AG09309 (cell line): ENCODE data around the gene RAPGEF4.

ENCODE experiments used
- DNase-seq: peaks from one replicate; pipeline ENCODE4 v3.0.0-alpha.2; 2010; ENCODE audit warnings: low read depth
- H3K4me3 ChIP-seq: 2 replicates; pipeline ENCODE4 v1.5.1; 2011; ENCODE audit warnings: mild to moderate bottlenecking, low read depth, low read length, moderate library complexity; ENCODE audit not compliant: control insufficient read depth
- TF ChIP-seq, protein P1 (sequence below): IDR thresholded peaks from 2 replicates; pipeline ENCODE4 v1.5.1; 2011; ENCODE audit warnings: mild to moderate bottlenecking, low read depth, low read length, inconsistent platforms; ENCODE audit not compliant: insufficient read depth, control insufficient read depth; ENCODE audit errors: missing control alignments

RAPGEF4 gene

GRCh38 chr2:172826522-172826921 is 90.9 kb downstream of the RAPGEF4 start:
- TF ChIP-seq, protein P1, sequence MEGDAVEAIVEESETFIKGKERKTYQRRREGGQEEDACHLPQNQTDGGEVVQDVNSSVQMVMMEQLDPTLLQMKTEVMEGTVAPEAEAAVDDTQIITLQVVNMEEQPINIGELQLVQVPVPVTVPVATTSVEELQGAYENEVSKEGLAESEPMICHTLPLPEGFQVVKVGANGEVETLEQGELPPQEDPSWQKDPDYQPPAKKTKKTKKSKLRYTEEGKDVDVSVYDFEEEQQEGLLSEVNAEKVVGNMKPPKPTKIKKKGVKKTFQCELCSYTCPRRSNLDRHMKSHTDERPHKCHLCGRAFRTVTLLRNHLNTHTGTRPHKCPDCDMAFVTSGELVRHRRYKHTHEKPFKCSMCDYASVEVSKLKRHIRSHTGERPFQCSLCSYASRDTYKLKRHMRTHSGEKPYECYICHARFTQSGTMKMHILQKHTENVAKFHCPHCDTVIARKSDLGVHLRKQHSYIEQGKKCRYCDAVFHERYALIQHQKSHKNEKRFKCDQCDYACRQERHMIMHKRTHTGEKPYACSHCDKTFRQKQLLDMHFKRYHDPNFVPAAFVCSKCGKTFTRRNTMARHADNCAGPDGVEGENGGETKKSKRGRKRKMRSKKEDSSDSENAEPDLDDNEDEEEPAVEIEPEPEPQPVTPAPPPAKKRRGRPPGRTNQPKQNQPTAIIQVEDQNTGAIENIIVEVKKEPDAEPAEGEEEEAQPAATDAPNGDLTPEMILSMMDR: no peak
- no peak overlapping the region for H3K4me3 ChIP-seq
- DNase-seq: no peak

- TF ChIP-seq, protein P1: no peak
- H3K4me3 ChIP-seq: no peak overlapping the region
- DNase-seq: no peak
Measured at GRCh38 chr2:172829229-172829628, 93.6 kb downstream of the RAPGEF4 start.

DNA sequence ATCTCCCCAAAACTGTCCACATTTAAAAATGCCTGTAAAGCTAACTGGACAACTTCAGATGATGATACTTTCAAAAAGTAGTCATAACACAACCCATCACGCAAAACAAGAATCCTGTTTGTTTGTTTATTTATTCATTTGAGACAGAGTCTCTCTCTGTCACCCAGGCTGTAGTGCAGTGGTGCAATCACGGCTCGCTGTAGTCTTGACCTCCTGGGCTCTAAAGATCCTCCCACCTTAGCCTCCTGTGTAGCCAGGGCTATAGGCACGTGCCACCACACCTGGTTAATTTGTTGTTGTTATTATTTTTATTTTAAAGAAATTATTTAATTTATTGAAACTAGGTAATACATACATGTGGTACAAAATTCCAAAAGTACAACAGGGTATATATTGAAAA is 94.8 kb downstream of the RAPGEF4 start:
- TF ChIP-seq, protein P1: no peak
- no peak for DNase-seq
- no peak overlapping the region for H3K4me3 ChIP-seq

- TF ChIP-seq, protein P1: no peak
- no peak for DNase-seq
- H3K4me3 ChIP-seq: no peak overlapping the region
Measured at GRCh38 chr2:172833898-172834297, 98.3 kb downstream of the RAPGEF4 start.

DNA sequence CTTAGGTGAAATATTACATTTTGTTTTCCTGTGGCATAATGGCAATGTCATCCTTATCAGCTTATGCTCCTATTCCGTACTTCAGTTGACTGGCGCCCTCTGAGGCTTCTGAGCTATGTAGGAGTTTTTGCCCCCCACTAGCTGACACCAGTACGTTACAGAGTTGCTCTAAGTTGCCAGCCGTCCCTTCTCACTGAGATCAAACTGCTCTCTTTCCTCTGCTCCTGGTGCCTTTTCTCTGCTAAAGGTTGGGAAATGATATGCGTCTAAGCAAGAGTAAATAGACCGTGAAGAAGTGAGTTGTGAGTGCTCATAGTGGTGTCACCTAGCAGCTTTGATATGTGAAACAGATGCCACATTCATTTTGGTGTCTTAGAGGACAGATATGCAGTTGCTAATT is 99.2 kb downstream of the RAPGEF4 start:
- H3K4me3 ChIP-seq: no peak overlapping the region
- TF ChIP-seq, protein P1: no peak
- no peak for DNase-seq

DNA sequence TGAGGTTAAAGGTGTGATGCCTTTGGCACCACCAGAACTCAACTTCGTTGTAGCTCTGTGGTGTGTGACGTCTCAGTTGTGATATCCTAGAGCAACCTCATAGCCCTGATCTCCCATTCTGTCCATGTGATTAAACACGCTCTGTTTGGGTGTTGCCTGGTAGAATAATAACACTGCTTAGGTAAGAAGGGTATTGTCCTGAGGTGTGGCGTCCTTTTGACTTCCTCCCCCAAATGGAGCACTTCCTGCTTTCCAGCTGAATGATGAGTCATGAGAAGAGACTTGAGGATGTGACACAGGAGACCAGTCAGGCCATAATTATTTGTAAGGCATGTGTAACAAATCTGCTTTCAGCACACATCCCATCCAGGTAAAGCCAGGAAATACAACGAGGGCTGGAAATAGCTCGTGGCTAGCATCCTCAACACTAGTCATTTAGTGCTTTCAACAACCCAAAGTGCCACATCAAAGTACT is 100.7 kb downstream of the RAPGEF4 start:
- H3K4me3 ChIP-seq: no peak overlapping the region
- TF ChIP-seq, protein P1: no peak
- no peak for DNase-seq

DNA sequence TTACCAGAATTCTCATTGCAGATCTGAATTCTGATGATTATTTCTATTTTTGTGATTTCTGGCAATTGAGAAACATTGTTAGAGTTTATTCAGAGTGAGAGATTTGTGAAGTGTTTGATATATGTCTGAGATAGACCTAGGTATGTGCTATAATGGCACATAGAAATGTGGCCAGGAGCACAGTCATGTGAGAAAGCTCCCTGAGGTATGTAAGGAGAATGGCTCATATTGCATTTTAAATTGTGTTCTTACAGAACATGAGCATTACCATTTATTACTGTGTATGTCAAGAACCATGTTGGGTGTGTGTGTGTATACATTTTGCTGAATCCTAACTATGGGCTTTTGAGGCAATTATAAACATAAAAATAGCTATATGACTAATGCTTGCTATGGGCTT is 101.2 kb downstream of the RAPGEF4 start:
- H3K4me3 ChIP-seq: no peak overlapping the region
- no peak for DNase-seq
- TF ChIP-seq, protein P1: no peak
